GM19372 (cell line): ENCODE results near the gene IZUMO3.
"Not testable (repeated sequence)": the region's sequence is repeated elsewhere in the genome, so short reads cannot be mapped to it uniquely, and the experiment has no call there.

Source experiments
- ATAC-seq: cut with Tn5 transposase; IDR thresholded peaks from one replicate; pipeline ENCODE4 v1.9.1; 2021; ENCODE audit warnings: mild to moderate bottlenecking, low read depth, moderate library complexity; ENCODE audit not compliant: unreplicated experiment

Gene IZUMO3

GRCh38 chr9:24545847-24546522, at the start of gene IZUMO3:
TSS of gene IZUMO3 (minus strand) at chr9:24545897. CDS start at chr9:24545649, 248 bp downstream.
- ATAC-seq = no peak

GRCh38 chr9:24594234-24594850, 48.6 kb upstream of the IZUMO3 start:
- no peak for ATAC-seq

- no peak for ATAC-seq
These were observed 44.7 kb upstream of the IZUMO3 start for GRCh38 chr9:24590432-24590831.

GRCh38 chr9:24587883-24588282, 42.2 kb upstream of the IZUMO3 start:
- no peak for ATAC-seq

- no peak for ATAC-seq
These were observed 36.7 kb upstream of the IZUMO3 start for GRCh38 chr9:24582146-24583126.

DNA sequence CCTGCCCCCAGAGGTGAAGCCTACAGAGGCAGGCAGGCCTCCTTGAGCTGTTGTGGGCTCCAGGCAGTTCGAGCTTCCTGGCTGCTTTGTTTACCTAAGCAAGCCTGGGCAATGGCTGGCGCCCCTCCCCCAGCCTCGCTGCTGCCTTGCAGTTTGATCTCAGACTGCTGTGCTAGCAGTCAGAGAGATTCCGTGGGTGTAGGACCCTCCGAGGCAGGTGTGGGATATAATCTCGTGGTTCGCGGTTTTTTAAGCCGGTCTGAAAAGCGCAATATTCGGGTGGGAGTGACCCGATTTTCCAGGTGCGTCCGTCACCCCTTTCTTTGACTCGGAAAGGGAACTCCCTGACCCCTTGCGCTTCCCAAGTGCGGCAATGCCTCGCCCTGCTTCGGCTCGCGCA, 34.3 kb upstream of the IZUMO3 start:
- ATAC-seq = not testable (repeated sequence)

GRCh38 chr9:24572406-24572805, 26.7 kb upstream of the IZUMO3 start:
- no peak for ATAC-seq

GRCh38 chr9:24561957-24562356, 16.3 kb upstream of the IZUMO3 start:
- no peak for ATAC-seq

DNA sequence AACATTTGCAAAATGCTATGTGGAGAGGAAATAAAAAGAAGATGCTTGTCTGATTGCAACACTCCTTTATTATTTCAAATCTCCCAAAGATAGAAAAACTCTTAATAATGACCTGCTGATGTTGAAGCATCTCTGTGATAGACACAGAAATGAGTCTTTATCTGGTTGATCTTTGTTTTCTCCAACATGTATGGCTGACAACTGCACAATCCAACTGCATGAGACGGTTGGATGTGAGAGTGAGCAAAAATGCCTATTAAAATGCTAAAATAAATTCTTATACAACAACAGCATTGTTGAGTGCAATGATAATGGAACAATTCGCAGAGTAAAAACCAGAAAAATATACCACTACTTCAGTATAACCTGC, 7.5 kb upstream of the IZUMO3 start:
- no peak for ATAC-seq

DNA sequence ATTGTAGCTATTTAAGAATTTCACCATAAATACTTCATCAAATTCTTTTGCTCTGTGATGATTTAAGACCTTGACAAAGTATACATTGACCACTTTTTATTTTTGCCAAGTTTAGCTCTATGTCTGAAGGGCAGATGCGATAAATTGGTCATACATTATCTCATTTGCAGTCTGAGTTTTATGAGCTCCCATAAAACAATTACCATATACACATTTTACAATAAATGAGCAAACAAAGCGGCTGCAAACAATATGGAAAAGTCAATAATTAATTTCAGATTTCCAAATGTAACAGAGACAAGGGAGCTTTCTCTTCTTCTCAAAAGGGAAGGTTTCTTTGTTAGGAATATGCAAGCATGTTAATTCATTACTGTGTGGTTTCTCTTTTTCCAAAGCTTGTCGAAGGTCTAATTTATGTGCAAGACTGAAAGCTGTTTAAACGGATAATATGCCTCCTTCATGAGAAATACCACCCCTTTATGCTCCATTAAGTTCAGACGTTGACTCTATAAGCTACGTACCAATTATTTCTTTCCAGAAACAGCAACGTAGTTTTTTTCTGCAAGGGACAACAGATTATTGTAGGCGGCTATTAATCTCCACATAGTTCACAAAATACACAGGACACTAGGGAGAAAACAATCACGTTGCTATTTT, 7.0 kb upstream of the IZUMO3 start:
- no peak for ATAC-seq

- ATAC-seq = no peak
These were observed 412 bp downstream of the IZUMO3 start for GRCh38 chr9:24545285-24545684.

DNA sequence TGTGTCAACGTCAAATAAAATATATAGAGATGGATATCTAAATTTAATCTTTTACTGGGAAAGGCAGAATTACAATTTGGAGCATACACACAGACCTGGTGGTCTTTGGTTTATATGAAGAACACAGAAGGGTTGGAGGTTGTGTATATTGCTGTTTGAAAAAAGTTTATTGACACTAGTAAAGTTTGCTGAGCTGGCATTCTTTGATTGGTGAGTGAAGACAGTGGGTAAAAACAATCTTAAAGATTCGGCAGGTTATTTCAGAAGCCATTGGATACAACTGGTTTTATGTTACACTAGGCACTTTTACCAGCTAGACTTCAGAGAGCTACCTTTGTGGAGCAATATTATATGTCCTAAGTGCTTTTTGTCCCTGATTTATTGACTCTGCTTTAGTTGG, 27.2 kb downstream of the IZUMO3 start:
- no peak for ATAC-seq

DNA sequence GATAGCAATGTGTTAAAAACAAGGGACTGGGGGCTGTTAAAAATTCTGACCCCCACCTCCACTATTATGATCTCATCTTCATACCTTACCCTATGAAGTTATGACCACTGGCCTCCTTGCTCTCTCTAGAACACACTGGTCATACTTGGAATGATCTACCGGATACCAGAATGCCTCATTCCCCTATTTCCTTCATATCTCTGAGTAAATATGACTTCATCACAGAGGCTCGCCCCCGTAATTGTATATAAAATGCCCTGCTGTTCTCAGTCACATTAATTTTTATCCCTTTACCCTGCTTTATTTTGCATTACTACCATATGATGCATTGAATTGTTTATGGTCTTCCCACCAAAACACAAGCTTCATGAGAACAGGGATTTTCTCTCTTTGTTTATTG, 29.2 kb downstream of the IZUMO3 start:
- no peak for ATAC-seq

- no peak for ATAC-seq
These were observed 35.8 kb downstream of the IZUMO3 start for GRCh38 chr9:24509850-24510249.

- ATAC-seq = no peak
These were observed 41.2 kb downstream of the IZUMO3 start for GRCh38 chr9:24504521-24504920.

DNA sequence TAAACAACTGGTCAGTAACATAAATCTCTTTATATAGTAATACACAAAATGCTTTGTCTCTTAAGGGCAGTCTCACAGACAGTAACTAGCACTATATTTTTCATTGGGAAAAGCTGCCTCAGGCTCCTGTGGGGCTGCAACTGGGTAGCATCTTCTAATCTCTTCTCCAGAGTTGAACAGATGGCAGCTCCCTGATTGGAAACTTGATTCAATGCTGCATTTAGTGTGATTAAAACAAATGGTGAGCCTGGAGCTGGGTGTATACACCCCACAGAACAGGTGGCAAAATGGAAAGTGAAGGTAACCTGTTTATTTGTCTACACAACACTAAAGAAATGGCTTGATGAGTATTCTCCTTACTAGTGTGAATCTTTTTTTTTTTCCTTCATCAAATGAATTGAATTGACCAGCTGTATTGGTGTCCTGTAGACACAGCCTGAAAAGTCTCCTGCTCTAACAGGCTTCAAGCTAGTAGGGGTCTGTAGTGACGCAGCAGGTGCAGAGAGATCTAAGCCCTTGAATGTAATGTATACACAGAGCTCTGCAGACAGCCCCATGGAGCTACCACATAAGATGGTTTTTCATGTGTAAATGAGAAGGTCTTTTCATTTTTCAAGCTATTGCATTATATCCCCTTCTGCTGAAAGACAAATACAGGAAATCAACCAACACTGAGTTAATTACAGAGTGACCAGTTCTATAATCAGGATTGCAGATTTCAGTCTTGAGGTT, 43.3 kb downstream of the IZUMO3 start:
- ATAC-seq = no peak

DNA sequence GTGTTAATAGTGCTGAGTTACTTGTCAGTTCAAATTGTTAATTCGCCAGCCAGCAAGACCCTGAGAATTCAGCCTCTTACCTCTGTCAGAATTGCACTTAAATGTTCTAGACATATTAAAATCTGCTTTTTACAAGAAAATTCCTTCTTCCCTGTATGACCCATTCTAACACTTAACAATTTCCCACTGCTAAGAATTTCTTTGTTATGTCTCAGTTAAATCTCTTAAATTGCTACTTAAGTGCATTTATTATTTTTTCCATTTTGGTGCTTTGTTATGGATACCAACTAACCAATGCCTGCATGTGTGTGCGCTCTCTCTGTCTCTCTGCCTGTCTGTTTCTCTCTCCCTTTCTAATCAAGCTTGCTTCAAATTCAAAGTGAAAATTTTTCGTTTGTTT, 44.9 kb downstream of the IZUMO3 start:
- ATAC-seq = no peak

- ATAC-seq = no peak
These were observed 47.1 kb downstream of the IZUMO3 start for GRCh38 chr9:24498632-24499031.

- no peak for ATAC-seq
These were observed 48.0 kb downstream of the IZUMO3 start for GRCh38 chr9:24497671-24498070.
